BE2C (cell line): ENCODE measurements around the gene CCDC14.

ENCODE experiments used
- DNase-seq: peaks from one replicate; pipeline ENCODE4 v3.0.0-alpha.2; 2020
- H3K27me3 ChIP-seq: fragments of 250-450 bp; sonication (Bioruptor Pico); 2 replicates; pipeline ENCODE4 v1.5.1; 2020; ENCODE audit warnings: mild to moderate bottlenecking
- H3K36me3 ChIP-seq: fragments of 250-450 bp; sonication (Bioruptor Pico); 2 replicates; pipeline ENCODE4 v1.5.1; 2020; ENCODE audit warnings: mild to moderate bottlenecking
- H3K4me1 ChIP-seq: fragments of 250-450 bp; sonication (Bioruptor Pico); 2 replicates; pipeline ENCODE4 v1.5.1; 2020
- H3K4me3 ChIP-seq: 2 replicates; pipeline ENCODE4 v1.5.1; 2011; ENCODE audit warnings: low read depth, low read length
- H3K9me3 ChIP-seq: fragments of 250-450 bp; sonication (Bioruptor Pico); 2 replicates; pipeline ENCODE4 v1.5.1; 2020
- TF ChIP-seq, protein P1 (sequence below): IDR thresholded peaks from 2 replicates; pipeline ENCODE4 v1.5.1; 2012; ENCODE audit warnings: mild to moderate bottlenecking, low read depth, low read length

The CCDC14 gene

DNA sequence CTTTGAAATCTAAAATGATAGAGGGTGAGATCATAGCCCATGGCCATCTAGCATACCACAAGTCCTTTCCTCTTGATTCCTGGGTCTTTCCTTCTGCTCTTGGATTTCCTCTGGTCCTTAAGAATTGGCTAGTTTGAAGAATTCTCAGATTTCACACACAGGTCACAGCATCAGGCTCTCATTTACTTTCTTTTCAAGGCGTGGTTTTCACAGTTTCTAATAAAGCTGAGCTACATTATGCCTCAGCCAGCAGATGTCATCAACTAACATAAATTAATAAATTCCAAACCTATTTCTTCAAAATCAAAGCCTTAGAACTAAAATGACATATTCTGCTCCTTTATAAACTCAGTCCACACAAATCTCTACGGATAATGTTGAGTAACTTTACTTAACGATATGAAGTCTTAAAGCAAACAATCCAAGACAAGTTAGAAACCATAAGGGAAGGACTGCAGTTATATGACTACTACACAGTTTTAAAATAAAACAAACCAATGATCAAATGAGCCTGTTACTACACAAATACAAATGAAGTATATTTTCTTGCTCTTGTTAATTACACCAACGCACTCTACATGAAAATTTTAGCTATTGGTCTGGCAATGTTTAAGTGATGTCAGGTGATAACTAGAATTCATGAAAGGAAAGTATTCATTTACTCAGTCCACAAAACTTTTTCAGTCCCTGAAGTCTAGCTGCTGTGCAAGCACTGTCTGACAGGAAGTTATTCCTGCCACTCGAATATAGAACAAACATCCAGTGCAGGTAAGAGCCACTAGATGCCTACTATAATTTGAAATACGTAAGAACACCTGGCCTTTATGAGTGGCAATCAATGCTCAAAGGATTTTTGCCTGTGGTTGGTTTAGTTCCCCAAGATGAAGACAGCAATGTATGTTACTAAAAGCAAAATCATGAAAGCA is 9.2 kb downstream of the CCDC14 start:
- Histone ChIP-seq H3K9me3 (no peaks in the 10 kb centered on the region; the same call in 1 of the 2 replicates), H3K36me3 (peaks cover 70% of the 10 kb centered on the region), H3K4me1 (no peaks in the 10 kb centered on the region), H3K4me3 (no peak overlapping the region), H3K27me3 (no peaks in the 10 kb centered on the region)
- TF ChIP-seq, protein P1, sequence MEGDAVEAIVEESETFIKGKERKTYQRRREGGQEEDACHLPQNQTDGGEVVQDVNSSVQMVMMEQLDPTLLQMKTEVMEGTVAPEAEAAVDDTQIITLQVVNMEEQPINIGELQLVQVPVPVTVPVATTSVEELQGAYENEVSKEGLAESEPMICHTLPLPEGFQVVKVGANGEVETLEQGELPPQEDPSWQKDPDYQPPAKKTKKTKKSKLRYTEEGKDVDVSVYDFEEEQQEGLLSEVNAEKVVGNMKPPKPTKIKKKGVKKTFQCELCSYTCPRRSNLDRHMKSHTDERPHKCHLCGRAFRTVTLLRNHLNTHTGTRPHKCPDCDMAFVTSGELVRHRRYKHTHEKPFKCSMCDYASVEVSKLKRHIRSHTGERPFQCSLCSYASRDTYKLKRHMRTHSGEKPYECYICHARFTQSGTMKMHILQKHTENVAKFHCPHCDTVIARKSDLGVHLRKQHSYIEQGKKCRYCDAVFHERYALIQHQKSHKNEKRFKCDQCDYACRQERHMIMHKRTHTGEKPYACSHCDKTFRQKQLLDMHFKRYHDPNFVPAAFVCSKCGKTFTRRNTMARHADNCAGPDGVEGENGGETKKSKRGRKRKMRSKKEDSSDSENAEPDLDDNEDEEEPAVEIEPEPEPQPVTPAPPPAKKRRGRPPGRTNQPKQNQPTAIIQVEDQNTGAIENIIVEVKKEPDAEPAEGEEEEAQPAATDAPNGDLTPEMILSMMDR: no peak
- DNase-seq: no peak

DNA sequence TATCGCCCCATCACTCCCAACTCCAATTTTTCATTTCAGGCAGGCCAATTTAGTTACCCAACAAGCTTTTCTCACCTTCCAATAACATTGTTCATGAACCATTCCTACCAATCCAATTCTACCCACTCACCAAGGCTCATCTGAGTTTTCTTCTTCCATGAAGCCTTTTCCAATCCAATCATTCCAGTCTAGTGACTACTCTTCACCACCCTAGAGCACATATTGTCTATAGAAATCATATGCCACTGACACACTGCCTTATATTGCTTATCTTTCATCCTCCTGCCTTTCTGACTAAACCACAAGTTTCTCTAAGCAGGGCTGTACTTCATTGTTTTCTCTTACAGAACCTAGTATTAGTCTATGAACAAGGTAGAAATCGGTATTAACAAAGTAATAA is 11.4 kb downstream of the CCDC14 start:
- peaks cover 73% of the 10 kb centered on the region for H3K36me3 ChIP-seq
- H3K4me3 ChIP-seq: no peak overlapping the region
- H3K4me1 ChIP-seq: no peaks in the 10 kb centered on the region
- no peaks in the 10 kb centered on the region for H3K27me3 ChIP-seq
- no peaks in the 10 kb centered on the region; the same call in 1 of the 2 replicates for H3K9me3 ChIP-seq
- DNase-seq: no peak
- TF ChIP-seq, protein P1: no peak

DNA sequence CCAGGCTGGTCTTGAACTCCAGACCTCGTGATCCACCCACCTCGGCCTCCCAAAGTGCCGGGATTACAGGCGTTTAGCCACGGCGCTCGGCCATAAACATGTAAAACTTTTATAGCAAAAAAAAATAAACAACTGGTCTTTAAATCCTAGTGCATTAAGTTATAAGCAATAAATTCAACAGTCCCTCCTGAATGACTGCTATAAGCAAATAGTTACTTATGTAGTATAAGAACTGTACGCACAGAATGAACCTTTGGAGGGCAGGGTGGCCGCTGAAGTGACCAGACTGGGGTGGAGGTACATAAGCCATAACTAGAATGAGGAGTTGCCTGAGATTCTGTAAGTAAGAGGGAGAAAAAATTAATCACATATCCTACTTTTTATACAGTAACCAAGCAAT is 12.6 kb downstream of the CCDC14 start:
- Histone ChIP-seq H3K4me3 (no peak overlapping the region), H3K4me1 (no peaks in the 10 kb centered on the region), H3K27me3 (no peaks in the 10 kb centered on the region), H3K9me3 (no peaks in the 10 kb centered on the region; the same call in 1 of the 2 replicates), H3K36me3 (peaks cover 76% of the 10 kb centered on the region)
- TF ChIP-seq, protein P1: no peak
- DNase-seq: no peak

DNA sequence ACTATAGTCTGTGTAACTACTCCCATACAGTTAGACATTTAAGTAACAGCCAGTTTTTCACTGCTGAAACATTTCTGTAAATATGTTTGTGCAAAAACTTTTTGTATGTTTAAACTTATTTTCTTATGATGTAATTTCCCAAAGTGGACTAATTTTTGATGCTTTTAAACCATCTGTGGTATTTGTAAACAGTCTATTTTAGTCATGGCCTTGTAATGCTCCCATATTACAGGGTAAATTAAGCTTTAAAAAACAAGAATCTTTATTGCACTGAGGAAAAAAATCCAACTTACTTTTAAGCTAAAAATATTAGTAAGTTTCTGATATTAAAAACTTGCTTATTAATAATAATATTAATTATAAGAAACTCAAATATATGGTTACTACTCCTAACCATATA is 13.5 kb downstream of the CCDC14 start:
- Histone ChIP-seq H3K4me1 (no peaks in the 10 kb centered on the region), H3K36me3 (peaks cover 74% of the 10 kb centered on the region), H3K27me3 (no peaks in the 10 kb centered on the region), H3K9me3 (no peaks in the 10 kb centered on the region; the same call in 1 of the 2 replicates), H3K4me3 (no peak overlapping the region)
- no peak for DNase-seq
- TF ChIP-seq, protein P1: no peak

DNA sequence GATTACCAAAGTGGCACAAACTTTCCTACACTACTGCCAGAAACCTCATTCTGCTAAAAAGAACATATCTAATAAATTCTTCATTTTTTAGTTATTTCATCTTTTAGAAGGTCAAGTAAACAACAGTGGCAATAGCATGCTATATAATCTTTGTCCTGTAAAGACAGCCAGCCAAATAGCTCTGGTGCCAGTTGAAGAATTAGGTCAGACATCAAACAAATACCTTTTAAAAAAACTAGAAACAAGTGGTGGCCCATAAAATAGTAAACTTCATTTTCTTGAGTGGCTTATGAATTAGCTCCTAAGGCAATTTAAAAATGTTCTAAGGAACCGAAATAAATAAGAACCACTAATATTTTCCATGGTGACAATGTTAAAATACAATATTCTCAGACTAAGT is 19.5 kb downstream of the CCDC14 start:
- H3K9me3 ChIP-seq: no peaks in the 10 kb centered on the region
- DNase-seq: no peak
- H3K36me3 ChIP-seq: peaks cover 49% of the 10 kb centered on the region
- no peak overlapping the region for H3K4me3 ChIP-seq
- peaks cover 9% of the 10 kb centered on the region for H3K4me1 ChIP-seq
- TF ChIP-seq, protein P1: no peak
- no peaks in the 10 kb centered on the region for H3K27me3 ChIP-seq

DNA sequence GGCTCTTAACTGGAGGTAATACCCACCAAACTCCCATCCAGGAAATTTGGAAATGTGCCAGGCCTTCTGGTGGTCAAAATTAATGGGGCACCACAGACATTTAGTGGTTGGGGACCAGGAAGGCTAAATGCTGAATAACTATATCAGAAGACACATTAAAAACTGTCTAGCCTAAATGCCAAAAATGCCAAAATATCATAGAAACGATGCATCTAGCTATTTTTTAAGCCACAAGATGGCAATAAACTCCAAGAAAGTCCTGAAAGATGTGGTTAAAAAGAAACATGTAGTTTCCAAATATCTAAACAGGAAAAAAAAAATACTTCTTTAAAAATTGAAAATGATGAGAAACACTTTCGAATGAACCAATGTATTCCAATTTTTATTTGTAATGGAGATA is 19.9 kb downstream of the CCDC14 start:
- TF ChIP-seq, protein P1: peak; percentile 19; the same call in 1 of the 2 replicates
- Histone ChIP-seq H3K4me1 (peaks cover 12% of the 10 kb centered on the region), H3K27me3 (no peaks in the 10 kb centered on the region), H3K4me3 (no peak overlapping the region), H3K36me3 (peaks cover 46% of the 10 kb centered on the region), H3K9me3 (no peaks in the 10 kb centered on the region)
- peak; percentile 43 for DNase-seq
